Activated T-cell treated with anti-CD3 and anti-CD28 coated beads, Interleukin-2, amount 50 U/mL, for 72 hours (primary cell): Measurements from ENCODE around the gene IPMK. TPM values are rescaled to one million over a fixed set of nuclear protein-coding genes. Genes with fewer than 3 reads are reported as not detected.

Experiments used
- ATAC-seq, 2 donors: fragments of 150-1000 bp; cut with Tn5 transposase; replicated peaks in 1 of 2; 2 replicates each; pipeline ENCODE4 v1.10.0; 2021; ENCODE audit warnings: moderate library complexity in 2 of 2, mild to moderate bottlenecking in 1 of 2
- DNase-seq, 2 donors: peaks; one replicate each; pipeline ENCODE4 v3.0.0; 2021 to 2022; ENCODE audit warnings: mixed read lengths in 1 of 2
- H3K27ac Mint-ChIP-seq: one replicate; pipeline ENCODE4 v1.8.0; 2022; ENCODE audit warnings: mild to moderate bottlenecking, moderate library complexity, mixed read lengths
- H3K27me3 Mint-ChIP-seq: one replicate; pipeline ENCODE4 v1.8.0; 2022; ENCODE audit warnings: low read depth, mixed read lengths
- H3K36me3 Mint-ChIP-seq, 2 donors: one replicate each; pipeline ENCODE4 v1.8.0; 2022; ENCODE audit warnings: mixed read lengths in 2 of 2, mild to moderate bottlenecking in 1 of 2; ENCODE audit not compliant: insufficient read depth in 2 of 2
- H3K4me1 Mint-ChIP-seq: one replicate; pipeline ENCODE4 v1.8.0; 2022; ENCODE audit warnings: low read depth, mixed read lengths
- H3K4me3 Mint-ChIP-seq, 2 donors: one replicate each; pipeline ENCODE4 v1.8.0; 2022; ENCODE audit warnings: mild to moderate bottlenecking in 2 of 2, mixed read lengths in 2 of 2, moderate library complexity in 2 of 2
- H3K9me3 Mint-ChIP-seq, 2 donors: one replicate each; pipeline ENCODE4 v1.8.0; 2022; ENCODE audit warnings: mixed read lengths in 2 of 2
- total RNA-seq, 2 donors: library from RNA; stranded (reverse); gene quantifications; one replicate each; pipeline ENCODE4 v1.2.3, GENCODE V29; 2022

Gene IPMK
- 1 to 10 TPM; 7.1 to 8.3 TPM for total RNA-seq

- H3K27ac Mint-ChIP-seq: peak within 1 kb of the TSS; percentile 97
- H3K4me3 Mint-ChIP-seq: peak within 1 kb of the TSS; percentile 90 to 98
- peaks cover 36% of the 10 kb centered on the region for H3K4me1 Mint-ChIP-seq
- peak; percentile 74 to 75 for ATAC-seq
- H3K27me3 Mint-ChIP-seq: no peaks in the 10 kb centered on the region
- H3K36me3 Mint-ChIP-seq: peaks cover 6 to 7% of the 10 kb centered on the region in 2 donors
- no peaks in the 10 kb centered on the region for H3K9me3 Mint-ChIP-seq
- DNase-seq: peak; percentile 96
These were observed at the start of gene IPMK for GRCh38 chr10:58267713-58268453. TSS of gene IPMK (minus strand) at chr10:58267894. CDS start at chr10:58267611, 283 bp downstream.

- no peaks in the 10 kb centered on the region for H3K9me3 Mint-ChIP-seq
- H3K27me3 Mint-ChIP-seq: peaks cover 5% of the 10 kb centered on the region
- H3K27ac Mint-ChIP-seq: no peak overlapping the region
- H3K4me1 Mint-ChIP-seq: no peaks in the 10 kb centered on the region
- no peak for DNase-seq
- H3K36me3 Mint-ChIP-seq: no peaks in the 10 kb centered on the region
- H3K4me3 Mint-ChIP-seq: no peak overlapping the region
- no peak for ATAC-seq
These were observed 49.2 kb upstream of the IPMK start for GRCh38 chr10:58316874-58317273.

- DNase-seq (no peak), ATAC-seq (no peak)
- no peaks in the 10 kb centered on the region for H3K36me3 Mint-ChIP-seq
- no peaks in the 10 kb centered on the region for H3K4me1 Mint-ChIP-seq
- H3K4me3 Mint-ChIP-seq: no peak overlapping the region
- no peak overlapping the region for H3K27ac Mint-ChIP-seq
- H3K9me3 Mint-ChIP-seq: no peaks in the 10 kb centered on the region
- H3K27me3 Mint-ChIP-seq: peaks cover 11% of the 10 kb centered on the region
These were observed 43.3 kb upstream of the IPMK start for GRCh38 chr10:58311026-58311425.

GRCh38 chr10:58307676-58308075 is 40.0 kb upstream of the IPMK start:
- H3K27me3 Mint-ChIP-seq: peaks cover 16% of the 10 kb centered on the region
- H3K9me3 Mint-ChIP-seq: no peaks in the 10 kb centered on the region
- DNase-seq (no peak), ATAC-seq (no peak)
- H3K4me1 Mint-ChIP-seq: no peaks in the 10 kb centered on the region
- H3K36me3 Mint-ChIP-seq: no peaks in the 10 kb centered on the region
- no peak overlapping the region for H3K4me3 Mint-ChIP-seq
- H3K27ac Mint-ChIP-seq: no peak overlapping the region

GRCh38 chr10:58305821-58306220 is 38.1 kb upstream of the IPMK start:
- DNase-seq: no peak
- Mint-ChIP-seq H3K4me1 (no peaks in the 10 kb centered on the region), H3K36me3 (no peaks in the 10 kb centered on the region), H3K4me3 (no peak overlapping the region), H3K9me3 (no peaks in the 10 kb centered on the region), H3K27me3 (peaks cover 25% of the 10 kb centered on the region), H3K27ac (no peak overlapping the region)
- no peak for ATAC-seq

- no peaks in the 10 kb centered on the region for H3K4me1 Mint-ChIP-seq
- no peak overlapping the region for H3K27ac Mint-ChIP-seq
- no peaks in the 10 kb centered on the region for H3K36me3 Mint-ChIP-seq
- no peak overlapping the region for H3K4me3 Mint-ChIP-seq
- peaks cover 16% of the 10 kb centered on the region for H3K27me3 Mint-ChIP-seq
- no peak for DNase-seq
- no peaks in the 10 kb centered on the region for H3K9me3 Mint-ChIP-seq
- ATAC-seq: no peak
These were observed 36.5 kb upstream of the IPMK start for GRCh38 chr10:58304099-58304633.

- Mint-ChIP-seq H3K27ac (no peak overlapping the region), H3K36me3 (no peaks in the 10 kb centered on the region), H3K9me3 (no peaks in the 10 kb centered on the region), H3K4me1 (no peaks in the 10 kb centered on the region), H3K4me3 (no peak overlapping the region), H3K27me3 (peaks cover 16% of the 10 kb centered on the region)
- DNase-seq (no peak), ATAC-seq (no peak)
These were observed 34.6 kb upstream of the IPMK start for GRCh38 chr10:58302254-58302653.

GRCh38 chr10:58300676-58301075 is 33.0 kb upstream of the IPMK start:
- Mint-ChIP-seq H3K4me3 (no peak overlapping the region), H3K36me3 (no peaks in the 10 kb centered on the region), H3K9me3 (no peaks in the 10 kb centered on the region), H3K27ac (no peak overlapping the region), H3K27me3 (peaks cover 10% of the 10 kb centered on the region), H3K4me1 (no peaks in the 10 kb centered on the region)
- DNase-seq (no peak), ATAC-seq (no peak)

GRCh38 chr10:58299580-58299979 is 31.9 kb upstream of the IPMK start:
- no peak overlapping the region for H3K27ac Mint-ChIP-seq
- no peak overlapping the region for H3K4me3 Mint-ChIP-seq
- DNase-seq (peak; percentile 59 to 64), ATAC-seq (peak; percentile 70 to 77)
- peaks cover 8% of the 10 kb centered on the region for H3K27me3 Mint-ChIP-seq
- H3K36me3 Mint-ChIP-seq: no peaks in the 10 kb centered on the region
- no peaks in the 10 kb centered on the region for H3K9me3 Mint-ChIP-seq
- no peaks in the 10 kb centered on the region for H3K4me1 Mint-ChIP-seq

- peaks cover 2 to 3% of the 10 kb centered on the region in 2 donors for H3K36me3 Mint-ChIP-seq
- no peaks in the 10 kb centered on the region for H3K27me3 Mint-ChIP-seq
- H3K27ac Mint-ChIP-seq: no peak overlapping the region
- no peaks in the 10 kb centered on the region for H3K9me3 Mint-ChIP-seq
- no peak for DNase-seq
- ATAC-seq: no peak
- H3K4me1 Mint-ChIP-seq: no peaks in the 10 kb centered on the region
- no peak overlapping the region for H3K4me3 Mint-ChIP-seq
These were observed 26.3 kb upstream of the IPMK start for GRCh38 chr10:58293989-58294388.

GRCh38 chr10:58291538-58292174 is 24.0 kb upstream of the IPMK start:
- Mint-ChIP-seq H3K27ac (peak overlapping the region; percentile 85), H3K4me3 (no peak overlapping the region), H3K9me3 (no peaks in the 10 kb centered on the region), H3K4me1 (no peaks in the 10 kb centered on the region), H3K36me3 (peaks cover 3% of the 10 kb centered on the region in 2 donors), H3K27me3 (no peaks in the 10 kb centered on the region)
- peak; percentile 51 to 55 for ATAC-seq
- DNase-seq: peak; percentile 11 to 32

GRCh38 chr10:58282615-58283014 is 14.9 kb upstream of the IPMK start:
- no peaks in the 10 kb centered on the region for H3K9me3 Mint-ChIP-seq
- peak overlapping the region; percentile 65 to 74 for H3K4me3 Mint-ChIP-seq
- peak overlapping the region; percentile 25 for H3K27ac Mint-ChIP-seq
- ATAC-seq: peak; percentile 95 to 96
- peaks cover 40% of the 10 kb centered on the region for H3K4me1 Mint-ChIP-seq
- peak; percentile 34 to 36 for DNase-seq
- H3K27me3 Mint-ChIP-seq: no peaks in the 10 kb centered on the region
- peaks cover 3 to 20% of the 10 kb centered on the region in 2 donors for H3K36me3 Mint-ChIP-seq

- Mint-ChIP-seq H3K27ac (no peak overlapping the region), H3K36me3 (peaks cover 2 to 21% of the 10 kb centered on the region in 2 donors), H3K4me3 (no peak overlapping the region)
These were observed 13.5 kb upstream of the IPMK start for GRCh38 chr10:58281092-58281752.

More at GRCh38 chr10:58281092-58281752, 13.5 kb upstream of the IPMK start:
- Mint-ChIP-seq H3K4me1 (peaks cover 40% of the 10 kb centered on the region), H3K27me3 (no peaks in the 10 kb centered on the region), H3K9me3 (no peaks in the 10 kb centered on the region)
- ATAC-seq (no peak), DNase-seq (no peak)
